GM12892 (cell line): ENCODE measurements around the gene NFATC1.

Source experiments
- POLR2A ChIP-seq: IDR thresholded peaks from 2 replicates; pipeline ENCODE4 v1.6.1; 2011; ENCODE audit warnings: low read depth, low read length, control low read depth
- POLR2AphosphoS5 ChIP-seq: IDR thresholded peaks from 2 replicates; pipeline ENCODE4 v1.6.1; 2011; ENCODE audit warnings: low read depth, low read length, control low read depth
- TAF1 ChIP-seq: IDR thresholded peaks from 2 replicates; pipeline ENCODE4 v1.6.1; 2011; ENCODE audit warnings: low read depth, mild to moderate bottlenecking, control low read depth, low read length, borderline replicate concordance

DNA sequence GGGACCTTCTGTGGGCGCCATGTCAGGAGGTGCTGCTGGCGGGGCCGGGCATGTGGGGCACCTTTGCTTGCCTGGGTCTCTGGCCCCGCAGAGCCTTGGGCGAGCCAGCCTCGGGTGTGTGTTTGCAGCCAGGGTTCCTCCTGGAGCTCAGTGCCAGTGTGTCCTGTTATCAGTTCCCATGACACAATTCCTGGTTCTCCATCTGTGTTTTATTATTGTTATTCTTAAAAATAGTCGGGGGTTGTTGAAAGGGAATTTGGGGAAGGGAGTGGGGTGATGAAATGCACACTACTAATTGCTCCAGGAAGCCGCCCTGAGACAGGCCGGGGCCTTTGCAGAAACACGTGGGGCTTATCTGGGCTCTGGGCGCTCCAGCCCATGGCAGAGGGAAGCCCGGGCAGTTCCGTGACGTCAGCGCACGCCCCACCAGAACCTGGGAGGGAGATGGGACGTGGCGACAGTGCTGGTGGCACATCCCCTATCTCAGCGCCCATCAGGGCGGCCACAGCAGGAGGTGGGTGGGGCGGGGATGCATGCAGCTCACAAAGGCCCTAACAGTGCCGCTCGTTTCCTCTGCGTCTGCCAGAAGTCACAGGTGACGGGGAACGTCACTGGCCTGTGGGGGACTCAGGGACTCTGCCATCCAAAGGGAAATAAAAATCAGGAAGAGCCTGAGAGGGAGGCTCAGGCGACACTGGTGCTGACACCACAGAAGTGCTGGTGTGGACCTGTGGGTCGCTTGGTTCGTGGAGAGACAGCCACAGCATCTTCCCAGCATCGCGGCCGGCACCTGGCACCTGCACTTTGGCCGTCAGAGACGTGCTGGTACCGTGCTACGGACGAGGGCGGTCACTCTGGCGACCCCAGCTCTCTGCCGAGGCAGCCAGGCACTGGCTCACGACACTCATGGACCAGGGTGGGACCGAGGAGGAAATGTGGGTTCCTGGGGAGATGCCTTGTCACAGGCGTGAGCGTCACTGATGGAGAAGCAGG lies 131.0 kb downstream of the NFATC1 start:
- no peak for TF ChIP-seq POLR2AphosphoS5
- TF ChIP-seq POLR2A, result no peak
- no peak for TF ChIP-seq TAF1
